OCI-M1 (cell line): ENCODE measurements around the gene PEX11B.
"Not testable (repeated sequence)": the region's sequence is repeated elsewhere in the genome, so short reads cannot be mapped to it uniquely, and the experiment has no call there.

Experiments
- DNase-seq: peaks from one replicate; lab custom pipeline; 2025; lab: John Stamatoyannopoulos, UW

The PEX11B gene

DNA sequence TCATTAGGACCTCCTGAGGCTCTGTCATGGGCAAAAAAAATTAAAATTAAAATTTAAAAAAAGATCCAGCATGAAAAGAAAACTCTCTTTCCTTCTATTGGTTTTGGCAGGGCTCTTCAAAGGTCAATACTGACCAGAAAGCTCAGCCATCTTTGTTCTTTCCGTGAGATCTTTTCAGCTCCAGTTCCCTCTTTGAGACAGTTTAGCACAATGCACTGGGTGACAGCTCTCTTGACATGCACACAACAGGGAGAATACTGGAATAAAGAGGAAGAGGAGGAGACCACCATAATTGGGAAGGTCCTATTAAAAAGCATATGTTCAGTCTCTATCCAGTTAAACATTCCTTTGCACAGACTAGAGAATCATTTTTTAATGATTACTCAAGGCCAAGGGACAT, 33.0 kb upstream of the PEX11B start:
- DNase-seq = no peak

DNA sequence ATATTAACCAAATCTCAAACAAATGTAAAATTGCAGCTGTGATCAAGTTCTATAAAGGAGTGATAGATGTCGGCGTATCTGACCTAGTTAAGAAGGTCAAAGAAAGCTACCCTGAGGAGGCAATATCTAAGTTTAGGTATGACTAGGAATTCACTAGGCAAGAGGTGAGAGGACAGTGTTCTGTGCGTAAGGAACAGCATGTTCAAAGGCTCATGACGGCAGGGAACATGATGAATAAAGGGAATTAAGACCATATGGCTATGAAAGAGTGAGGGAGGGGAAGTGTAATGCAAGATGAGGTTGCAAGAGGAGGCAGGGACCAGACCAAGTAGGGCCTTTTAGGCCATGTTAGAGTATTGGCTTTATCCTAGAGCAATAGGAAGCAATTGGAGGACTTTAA, 30.7 kb upstream of the PEX11B start:
- no peak for DNase-seq

DNA sequence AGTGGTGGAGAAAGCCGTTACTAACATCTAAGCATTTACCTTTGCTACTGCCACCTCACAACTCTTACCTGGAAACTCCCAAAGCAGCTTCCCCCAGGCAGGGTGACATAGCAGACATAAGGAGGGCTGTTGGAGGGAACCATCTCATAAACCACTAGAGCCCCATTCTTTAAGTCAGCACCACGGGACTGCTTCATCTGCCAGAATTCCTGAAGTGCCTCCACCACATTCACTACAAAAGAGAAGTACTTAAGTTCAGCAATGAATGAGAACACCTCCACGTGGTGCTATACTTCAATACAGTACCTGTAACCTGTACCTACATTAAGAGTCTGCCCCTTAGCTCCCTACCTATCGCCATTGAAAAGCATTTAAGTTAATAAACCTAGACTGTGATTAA, 29.0 kb upstream of the PEX11B start:
- DNase-seq = no peak

DNA sequence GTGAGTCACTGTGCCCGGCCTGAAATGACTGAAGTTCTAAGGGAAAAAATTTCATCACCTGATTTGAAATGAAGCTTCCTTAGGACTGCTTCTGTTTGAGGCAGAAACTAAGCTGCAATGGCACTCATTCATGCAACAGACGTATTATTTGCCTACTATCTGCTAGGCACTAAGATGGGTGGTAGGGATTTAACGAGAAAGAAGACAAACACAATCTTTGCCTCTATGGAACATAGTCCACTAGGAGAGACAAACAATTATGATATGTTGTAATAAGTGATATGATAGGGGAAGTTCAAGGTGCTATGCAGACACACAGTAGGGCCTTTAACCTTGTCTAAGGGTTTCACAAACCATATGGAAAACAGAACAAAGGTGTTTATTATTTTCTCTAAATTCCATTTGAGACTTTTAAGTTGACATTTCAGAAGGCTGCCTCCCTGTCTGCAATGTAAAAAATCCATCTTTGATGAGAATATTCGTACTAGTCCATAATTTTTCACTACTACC, 28.0 kb upstream of the PEX11B start:
- no peak for DNase-seq

DNA sequence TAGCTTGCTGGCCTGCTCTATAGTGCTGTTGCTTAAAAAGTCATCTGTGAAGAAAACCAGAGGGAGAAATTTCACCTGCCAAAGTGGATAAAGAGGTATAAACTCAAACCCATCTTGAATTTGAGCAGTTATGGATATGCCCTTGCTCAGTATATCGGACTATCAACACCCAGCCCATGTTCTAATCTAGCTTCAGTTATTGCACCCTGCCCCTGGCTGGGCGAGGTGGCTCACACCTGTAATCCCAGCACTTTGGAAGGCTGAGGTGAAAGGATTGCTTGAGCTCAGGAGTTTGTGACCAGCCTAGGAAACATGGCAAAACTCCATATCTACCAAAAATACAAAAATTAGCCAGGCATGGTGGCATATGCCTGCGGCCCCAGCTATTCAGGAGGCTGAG, 26.0 kb upstream of the PEX11B start:
- no peak for DNase-seq

DNA sequence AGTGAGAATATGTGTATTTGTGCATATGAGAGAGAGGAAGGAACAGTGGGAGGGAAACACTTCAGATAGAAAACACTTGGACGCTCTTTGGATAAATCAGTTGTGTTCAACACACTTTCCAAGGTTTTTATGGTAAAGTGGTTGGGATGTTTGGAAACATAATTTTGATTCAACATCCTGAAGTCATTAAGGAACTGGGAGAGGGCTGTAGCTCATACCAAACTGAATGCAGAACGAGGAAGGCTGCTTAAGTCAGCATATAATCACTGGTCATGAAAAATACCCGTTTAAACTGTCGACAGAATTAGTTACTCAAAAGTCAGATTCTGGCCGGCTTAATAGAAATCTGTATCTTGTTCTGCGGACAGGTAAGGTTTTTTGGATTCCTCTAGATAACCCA, 24.4 kb upstream of the PEX11B start:
- no peak for DNase-seq

DNA sequence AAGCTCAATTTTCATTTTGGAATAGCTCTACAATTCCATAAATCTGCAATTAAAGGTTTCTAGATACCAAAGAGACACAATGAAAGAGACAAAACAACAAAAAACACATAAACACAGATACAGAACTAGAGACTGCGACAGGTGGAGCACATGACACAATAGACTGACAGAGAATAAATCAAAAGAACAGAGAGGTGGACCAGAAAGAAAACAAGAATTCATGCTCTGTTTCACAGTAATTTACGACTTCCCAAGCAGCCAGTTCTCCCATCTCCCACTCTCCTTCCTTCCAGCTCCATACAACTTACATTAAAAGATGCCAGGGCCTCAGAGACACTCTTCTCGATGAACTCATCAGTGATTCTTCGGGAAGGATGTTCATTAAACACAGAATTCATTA, 23.9 kb upstream of the PEX11B start:
- no peak for DNase-seq

DNA sequence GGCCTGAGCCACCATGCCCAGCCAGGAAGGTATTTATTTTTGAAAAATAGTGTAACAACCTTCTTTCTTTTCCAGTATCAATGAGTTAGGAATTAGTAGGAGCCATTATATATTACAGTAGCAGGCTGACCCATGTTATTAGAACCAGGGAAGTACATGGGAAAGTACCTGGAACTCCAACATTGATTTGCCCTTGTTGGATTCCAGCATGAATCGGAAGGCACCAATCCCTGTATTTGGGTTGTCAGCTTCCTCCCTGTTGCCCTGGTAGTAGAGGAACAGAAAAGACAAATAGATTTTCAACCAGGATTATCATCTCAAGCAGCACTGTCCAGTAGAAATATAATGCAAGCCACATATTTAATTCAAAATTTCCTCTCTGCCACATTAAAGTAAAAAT, 18.9 kb upstream of the PEX11B start:
- DNase-seq = no peak

DNA sequence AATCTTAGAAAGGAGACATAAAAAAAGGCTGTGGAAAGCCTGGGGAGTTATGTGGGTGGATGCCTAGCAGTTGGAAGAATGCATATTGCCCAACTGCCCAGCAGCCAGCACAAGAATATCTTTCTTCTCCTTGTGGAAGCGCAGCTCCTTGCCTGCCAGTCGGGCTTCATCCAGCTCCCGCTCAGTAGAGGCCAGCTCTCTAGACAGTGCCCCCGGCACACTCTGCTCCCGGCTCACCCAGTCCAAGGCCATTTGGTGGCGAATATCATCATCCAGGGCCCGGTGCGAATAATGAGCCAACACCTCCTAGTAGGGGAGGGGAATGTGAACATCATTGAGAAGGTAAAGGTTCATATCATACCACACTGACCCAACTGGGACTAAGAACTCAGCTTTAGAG, 17.7 kb upstream of the PEX11B start:
- no peak for DNase-seq

DNA sequence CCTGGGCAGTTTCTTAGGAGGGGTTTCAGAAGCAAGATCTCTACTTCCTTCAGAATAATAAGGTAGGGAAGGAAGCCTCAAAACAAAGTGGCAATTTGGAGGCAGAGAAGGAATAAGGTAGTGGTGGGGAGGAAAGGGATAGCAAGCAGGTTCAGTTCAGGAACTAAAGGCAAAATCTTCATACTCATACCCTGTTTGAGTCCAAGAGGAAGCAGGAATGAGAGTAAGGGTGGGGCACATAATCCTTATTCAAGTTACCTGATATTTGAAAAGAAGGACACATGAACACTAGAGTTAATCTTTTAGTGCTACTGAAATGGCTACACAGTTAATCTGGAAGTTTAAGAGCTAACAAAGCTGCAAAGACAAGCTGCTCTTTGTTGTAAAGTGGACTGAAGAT, 17.2 kb upstream of the PEX11B start:
- no peak for DNase-seq

DNA sequence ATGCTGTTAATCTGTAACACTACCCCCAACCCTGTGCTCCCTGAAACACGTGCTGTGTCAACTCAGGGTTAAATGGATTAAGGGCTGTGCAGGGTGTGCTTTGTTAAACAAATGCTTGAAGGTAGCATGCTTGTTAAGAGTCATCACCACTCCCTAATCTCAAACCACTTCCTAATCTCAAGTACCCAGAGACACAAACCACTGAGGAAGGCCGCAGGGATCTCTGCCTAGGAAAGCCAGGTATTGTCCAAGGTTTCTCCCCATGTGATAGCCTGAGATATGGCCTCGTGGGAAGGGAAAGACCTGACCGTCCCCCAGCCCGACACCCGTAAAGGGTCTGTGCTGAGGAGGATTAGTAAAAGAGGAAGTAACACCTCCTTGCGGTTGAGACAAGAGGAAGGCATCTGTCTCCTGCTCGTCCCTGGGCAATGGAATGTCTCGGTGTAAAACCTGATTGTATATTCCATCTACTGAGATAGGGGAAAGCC, 14.0 kb upstream of the PEX11B start:
- DNase-seq = peak; percentile 93

DNA sequence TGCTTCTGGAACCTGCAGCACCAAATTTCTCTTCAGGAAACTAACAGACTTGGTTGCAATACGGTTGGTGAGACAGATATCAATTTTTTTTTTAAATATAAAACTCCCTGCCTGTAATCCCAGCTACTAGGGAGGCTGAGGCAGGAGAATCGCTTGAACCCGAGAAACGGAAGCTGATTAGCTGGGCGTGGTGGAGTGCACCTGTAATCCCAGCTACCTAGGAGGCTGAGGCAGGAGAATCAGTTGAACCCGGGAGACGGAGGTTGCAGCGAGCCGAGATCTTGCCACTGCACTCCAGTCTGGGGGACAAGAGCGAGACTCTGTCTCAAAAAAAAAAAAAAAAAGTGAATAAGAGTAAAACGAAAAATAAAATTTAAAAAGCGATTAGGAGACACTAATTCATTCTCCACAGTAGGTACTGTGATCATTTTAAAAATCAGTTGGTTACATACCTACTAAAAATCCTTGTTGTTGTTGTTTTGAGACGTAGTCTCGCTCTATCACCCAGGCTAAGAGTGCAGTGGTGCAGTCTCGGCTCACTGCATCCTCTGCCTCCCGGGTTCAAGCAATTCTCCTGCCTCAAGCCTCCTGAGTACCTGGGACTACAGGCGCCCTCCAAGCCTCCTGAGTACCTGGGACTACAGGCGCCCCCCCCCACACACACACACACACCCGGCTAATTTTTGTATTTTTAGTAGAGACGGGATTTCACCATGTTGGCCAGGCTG, 9.6 kb upstream of the PEX11B start:
- no peak for DNase-seq

DNA sequence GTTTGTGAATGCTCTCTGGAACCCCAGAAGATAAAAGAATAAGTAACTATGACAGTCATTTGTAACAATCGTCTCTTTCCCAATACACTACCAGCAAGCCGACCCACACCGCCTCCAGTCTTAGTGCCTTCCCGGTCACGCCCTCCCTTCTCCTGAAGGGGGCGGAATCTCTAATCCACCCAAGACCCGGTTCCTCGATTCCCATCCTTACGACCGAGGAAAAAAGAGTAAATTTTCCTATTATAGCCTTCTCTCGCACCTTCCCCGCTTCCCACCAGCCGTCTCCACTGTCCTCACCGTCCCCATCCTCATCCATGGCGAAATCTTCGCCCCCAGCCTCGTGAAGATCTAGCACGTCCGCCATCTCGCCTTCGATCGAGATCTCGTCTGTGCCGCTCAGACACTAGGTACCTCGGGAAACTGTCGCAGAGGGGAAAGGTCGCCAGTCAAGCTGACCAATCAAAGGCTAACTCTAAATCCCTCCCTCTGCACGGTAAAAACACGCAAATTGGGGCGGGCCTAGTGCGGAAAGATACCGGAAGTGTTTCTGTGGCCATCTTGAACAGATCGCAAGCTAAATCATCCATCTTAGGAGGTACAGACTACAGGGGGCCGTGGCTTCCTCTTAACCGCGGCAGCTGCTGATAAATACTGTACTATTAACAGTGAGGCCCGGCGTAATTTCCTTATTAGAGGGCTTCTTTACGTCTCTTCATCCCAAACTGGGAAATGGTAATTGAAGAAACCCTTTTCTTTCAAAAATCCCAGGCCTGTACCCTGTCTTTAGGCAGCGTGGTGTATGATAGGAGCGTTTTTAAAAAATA, 8.8 kb upstream of the PEX11B start, which contains the start of gene RBM8A:
Gene RBM8A (minus strand): TSS at position 422 of the 824 bp plus-strand sequence. CDS start 58 bp downstream, at position 364.
- DNase-seq = peak; percentile 99

DNA sequence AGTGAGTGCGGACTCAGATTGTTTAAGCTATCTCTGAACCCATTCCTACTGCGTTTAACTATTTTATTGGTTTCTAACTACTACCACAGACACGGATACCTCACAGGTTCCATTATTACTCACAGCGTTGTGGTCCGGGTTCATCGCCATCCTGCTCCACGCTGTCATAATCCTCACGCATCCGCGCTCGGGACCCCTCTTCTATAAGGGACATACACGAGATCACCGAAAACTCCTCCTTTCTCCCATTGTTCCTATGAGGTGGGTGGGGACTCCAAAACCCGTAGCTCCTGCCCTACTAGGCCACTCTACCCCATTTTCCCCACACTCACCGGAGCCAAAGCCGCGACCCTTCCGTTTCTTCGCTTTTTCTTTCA, 8.2 kb upstream of the PEX11B start:
- no peak for DNase-seq

DNA sequence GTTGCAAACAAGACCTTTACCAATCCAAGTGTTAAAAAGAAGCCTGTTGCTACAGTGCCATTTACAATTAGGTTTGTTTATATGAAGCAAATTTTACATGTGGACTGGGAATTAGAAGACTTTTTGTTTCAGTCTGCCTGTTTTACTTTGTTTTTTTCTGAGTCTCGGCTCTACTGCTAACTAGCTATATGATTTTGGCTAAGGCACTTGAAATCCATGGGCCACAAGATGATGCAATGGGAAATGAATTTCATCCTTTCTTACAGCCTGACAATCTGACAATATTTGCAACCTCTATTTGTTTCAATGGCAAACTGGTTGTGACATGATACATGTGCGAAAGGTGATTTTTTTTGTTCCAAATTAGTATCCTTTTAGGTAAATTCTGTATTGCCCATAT, 3.7 kb upstream of the PEX11B start:
- no peak for DNase-seq

DNA sequence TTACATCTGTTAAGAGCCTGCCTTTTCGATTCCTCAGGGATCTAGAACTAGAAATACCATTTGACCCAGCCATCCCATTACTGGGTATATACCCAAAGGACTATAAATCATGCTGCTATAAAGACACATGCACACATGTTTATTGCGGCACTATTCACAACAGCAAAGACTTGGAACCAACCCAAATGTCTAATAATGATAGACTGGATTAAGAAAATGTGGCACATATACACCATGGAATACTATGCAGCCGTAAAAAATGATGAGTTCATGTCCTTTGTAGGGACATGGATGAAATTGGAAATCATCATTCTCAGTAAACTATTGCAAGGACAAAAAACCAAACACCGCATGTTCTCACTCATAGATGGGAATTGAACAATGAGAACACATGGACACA, 1.8 kb upstream of the PEX11B start:
- DNase-seq = not testable (repeated sequence)

DNA sequence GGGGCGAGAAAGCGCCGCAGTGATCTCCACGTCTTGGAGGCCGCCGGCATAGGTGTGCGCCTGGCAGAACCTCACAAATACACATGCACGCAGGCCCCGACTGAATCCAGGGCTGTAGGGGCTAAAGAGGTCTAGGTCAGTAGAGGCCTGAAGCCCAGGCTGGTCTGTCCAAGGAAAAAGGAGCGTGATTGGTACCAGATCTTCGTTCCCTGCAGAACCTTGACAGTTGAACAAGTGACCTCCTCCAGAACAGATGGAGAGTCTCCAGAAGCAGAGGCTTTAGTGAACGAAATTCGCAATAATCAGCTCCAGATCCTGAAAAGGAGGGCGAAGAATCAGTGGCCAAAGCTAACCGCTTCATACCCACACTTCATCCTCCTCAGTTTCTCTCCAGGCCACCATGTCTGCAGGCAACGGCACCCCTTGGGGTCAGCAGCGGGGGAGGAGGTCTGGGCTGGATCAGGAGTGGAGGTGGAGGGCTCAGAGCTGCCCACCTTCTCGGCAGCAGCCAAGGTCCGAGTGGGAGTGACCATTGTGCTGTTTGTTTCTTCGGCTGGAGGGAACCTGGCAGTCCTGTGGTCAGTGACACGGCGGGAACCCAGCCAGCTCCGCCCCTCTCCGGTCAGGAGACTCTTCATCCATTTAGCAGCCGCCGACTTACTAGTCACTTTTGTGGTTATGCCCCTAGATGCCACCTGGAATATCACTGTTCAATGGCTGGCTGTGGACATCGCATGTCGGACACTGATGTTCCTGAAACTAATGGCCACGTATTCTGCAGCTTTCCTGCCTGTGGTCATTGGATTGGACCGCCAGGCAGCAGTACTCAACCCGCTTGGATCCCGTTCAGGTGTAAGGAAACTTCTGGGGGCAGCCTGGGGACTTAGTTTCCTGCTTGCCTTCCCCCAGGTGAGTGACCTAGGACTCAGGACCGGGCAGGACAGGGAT, 749 bp upstream of the PEX11B start:
- peak; percentile 83 for DNase-seq

DNA sequence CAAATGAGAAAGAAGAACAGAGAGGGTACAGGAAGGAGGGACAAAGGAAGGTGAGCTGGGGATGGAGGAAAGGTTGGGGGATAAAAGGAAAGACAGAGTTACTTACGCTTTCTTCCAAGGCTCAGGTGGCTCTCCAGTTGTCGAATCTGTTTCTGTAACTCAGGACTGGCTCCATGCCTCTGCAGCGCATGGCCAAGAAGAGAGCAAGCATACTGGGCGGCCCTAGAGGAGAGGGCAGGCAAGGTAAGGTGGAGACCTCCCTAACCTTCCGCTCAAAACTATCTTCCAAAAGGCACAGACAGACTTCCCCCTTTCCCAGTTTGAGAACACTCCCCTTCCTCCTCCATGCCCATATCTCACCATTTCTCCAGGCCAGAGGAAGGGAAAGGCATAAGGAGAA, 922 bp downstream of the PEX11B start:
- DNase-seq = no peak

DNA sequence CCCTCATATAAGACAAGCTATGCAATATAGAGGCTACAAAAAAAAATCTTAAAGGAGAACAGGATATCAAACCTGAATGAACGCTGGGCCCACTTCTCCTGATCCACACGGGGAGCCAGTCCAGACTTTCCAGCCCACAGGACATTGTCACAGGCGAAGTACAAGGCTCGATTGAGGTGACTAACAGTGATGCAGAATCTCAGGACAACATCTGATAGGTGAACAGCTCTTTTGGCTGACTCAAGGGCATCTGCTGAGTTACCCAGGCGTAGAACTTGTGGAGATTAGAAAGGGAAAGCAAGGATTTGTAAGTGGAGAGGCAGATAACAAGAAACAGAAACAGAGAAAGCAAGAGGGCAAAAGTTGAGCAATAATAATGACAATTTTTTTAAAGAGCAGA, 1.8 kb downstream of the PEX11B start:
- DNase-seq = no peak

DNA sequence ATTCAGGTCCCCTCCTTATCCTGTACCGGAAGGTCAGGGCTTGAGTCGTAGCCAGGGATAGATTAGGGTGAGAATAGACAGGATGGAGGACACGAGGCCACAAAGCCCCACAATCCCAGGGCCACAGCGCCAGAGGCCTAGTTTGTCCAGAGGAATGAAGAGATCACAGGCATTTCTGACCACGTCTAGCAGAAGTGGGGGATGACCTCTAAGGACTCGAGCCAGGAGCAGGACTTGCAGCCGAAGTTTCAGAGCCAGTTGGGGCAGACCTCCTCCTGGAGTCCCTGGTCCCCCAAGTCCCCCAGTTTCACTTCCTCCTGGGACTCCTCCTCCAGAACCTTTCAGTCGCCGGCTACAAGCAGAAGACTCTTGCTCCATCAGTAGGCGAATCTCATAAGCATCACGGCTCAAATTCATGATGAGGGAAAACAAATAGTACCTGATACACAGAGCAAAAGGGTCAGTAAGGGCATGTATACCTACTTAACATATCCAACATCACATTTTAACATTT, 6.3 kb downstream of the PEX11B start:
- DNase-seq = no peak

DNA sequence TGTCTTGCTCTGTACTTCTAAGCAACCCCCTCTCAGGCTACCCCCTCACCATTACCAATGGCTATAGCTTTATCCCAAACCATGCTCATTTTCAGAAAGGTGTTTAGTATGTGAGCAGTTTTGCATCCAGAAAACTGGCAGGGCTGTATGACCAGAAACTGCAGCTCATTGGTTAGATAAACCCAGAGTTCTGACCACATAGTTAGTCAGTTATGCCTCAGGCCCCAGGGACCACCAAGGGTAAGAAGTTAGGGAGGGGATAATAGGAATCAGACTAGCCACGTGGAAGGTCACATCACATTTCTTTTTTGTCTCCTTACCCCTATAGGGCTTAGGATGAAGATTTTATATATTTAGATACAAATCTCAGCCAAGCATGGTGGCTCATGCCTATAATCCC, 9.9 kb downstream of the PEX11B start:
- no peak for DNase-seq
